HG03025 (cell line): ENCODE results near the gene NECTIN4.

Source experiments
- ATAC-seq: cut with Tn5 transposase; IDR thresholded peaks from one replicate; pipeline ENCODE4 v1.9.1; 2021; ENCODE audit warnings: mild to moderate bottlenecking, moderate library complexity; ENCODE audit not compliant: unreplicated experiment, low FRiP score

Gene NECTIN4

GRCh38 chr1:161113915-161114314 is 24.6 kb upstream of the NECTIN4 start:
- no peak for ATAC-seq

DNA sequence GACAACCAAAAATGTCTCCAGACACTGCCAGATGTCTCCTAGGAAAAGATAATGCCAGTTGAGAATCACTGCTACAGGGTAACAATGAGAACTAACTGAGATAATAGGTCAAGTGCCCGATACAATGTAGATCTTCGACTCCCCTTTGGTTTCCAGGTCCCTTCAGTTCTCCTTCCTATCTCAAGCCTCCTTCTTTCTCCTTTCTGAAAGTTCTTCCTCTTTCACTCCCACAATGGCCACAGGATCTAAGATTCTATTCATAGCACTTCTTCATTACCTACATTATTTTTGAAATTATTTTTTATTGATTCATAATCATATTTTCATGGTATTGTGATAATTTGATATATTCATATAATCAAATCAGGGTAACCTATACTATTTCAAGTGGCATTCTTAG is 22.2 kb upstream of the NECTIN4 start:
- ATAC-seq: no peak

GRCh38 chr1:161111117-161111516 is 21.8 kb upstream of the NECTIN4 start:
- no peak for ATAC-seq

DNA sequence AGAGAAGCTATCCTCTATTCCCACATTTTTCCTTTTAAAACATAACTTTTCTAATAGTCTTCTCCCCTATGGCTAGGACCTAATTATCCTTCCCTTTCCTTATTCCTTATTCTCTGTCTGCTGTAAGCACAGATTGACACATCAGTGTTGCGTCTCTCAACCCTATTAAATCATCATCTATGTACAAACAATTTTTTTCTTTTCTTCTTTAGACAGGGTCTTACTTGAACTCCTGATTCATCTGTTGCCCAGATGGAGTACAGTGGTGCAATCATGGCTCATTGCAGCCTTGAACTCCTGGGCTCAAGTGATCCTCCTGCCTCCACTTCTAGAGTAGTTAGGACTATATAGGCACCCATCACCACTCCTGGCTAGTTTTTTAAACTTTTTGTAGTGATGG is 17.1 kb upstream of the NECTIN4 start:
- no peak for ATAC-seq

GRCh38 chr1:161100556-161100955 is 11.2 kb upstream of the NECTIN4 start:
- no peak for ATAC-seq

GRCh38 chr1:161099090-161099802 is 9.9 kb upstream of the NECTIN4 start:
- ATAC-seq: no peak

GRCh38 chr1:161098210-161099068 is 9.1 kb upstream of the NECTIN4 start, which contains the start of gene KLHDC9:
KLHDC9 (plus strand) TSS chr1:161098361; CDS start chr1:161098536, 175 bp downstream.
- peak; percentile 58 for ATAC-seq

DNA sequence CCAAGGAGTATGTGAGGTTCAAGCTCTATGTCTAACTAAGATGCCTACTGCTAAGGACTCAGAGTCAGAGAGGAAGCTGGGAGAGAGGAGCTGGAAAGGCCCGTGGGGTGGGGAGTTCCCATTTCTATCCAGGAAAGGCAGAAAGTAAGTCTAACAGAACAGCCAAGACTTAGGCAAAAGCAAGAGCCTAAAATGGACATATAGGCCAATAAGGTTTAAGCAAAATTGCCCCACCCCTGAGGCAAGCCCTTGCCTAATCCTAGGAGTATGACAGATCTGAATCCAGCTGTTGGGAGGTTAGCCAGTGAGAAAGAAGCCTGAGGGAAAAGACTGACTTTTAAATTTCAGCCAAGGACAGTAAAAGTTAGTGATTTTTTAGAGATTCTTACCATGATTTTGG is 7.2 kb upstream of the NECTIN4 start:
- ATAC-seq: no peak

- no peak for ATAC-seq
Observed at GRCh38 chr1:161096015-161096414, 6.7 kb upstream of the NECTIN4 start.

- ATAC-seq: no peak
Observed at GRCh38 chr1:161095230-161095629, 5.9 kb upstream of the NECTIN4 start.

DNA sequence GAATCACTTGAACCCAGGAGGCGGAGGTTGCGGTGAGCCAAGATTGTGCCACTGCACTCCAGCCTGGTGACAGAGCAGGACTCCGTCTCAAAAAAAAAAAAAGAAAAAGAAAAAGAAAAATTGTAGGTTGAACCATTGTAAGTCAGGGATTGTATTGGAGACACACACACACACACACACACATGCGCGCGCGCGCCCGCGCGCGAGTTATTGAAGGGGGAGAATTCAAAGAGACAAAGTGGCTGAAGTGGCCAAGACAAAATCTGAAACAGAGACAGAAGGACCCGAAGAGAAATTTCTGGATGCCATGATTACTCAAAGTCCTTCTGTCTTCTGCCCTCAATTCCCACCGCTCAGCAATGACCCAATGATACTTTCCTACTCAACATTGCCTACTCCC is 5.1 kb upstream of the NECTIN4 start:
- ATAC-seq: no peak

DNA sequence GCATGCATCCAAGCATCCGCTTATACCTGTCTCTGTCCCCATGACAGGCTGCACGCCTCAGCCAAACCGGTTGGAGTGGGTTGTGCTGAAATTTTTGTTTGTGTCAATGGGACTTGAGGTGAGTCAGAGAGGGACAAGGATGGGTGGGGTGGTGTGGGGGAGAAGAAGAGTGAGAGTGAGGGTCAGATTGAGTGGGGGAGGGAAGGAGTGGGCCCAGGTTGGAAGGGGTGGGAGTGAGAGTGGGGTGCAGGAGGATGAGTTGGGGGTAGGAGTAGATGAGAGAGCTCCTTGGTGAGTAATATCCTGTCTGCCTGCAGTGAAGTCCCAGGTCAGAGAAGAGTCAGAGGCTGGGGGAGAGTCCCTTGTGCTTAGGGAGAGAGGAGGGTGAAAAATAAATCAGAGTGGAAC is 3.3 kb upstream of the NECTIN4 start:
- ATAC-seq: no peak

DNA sequence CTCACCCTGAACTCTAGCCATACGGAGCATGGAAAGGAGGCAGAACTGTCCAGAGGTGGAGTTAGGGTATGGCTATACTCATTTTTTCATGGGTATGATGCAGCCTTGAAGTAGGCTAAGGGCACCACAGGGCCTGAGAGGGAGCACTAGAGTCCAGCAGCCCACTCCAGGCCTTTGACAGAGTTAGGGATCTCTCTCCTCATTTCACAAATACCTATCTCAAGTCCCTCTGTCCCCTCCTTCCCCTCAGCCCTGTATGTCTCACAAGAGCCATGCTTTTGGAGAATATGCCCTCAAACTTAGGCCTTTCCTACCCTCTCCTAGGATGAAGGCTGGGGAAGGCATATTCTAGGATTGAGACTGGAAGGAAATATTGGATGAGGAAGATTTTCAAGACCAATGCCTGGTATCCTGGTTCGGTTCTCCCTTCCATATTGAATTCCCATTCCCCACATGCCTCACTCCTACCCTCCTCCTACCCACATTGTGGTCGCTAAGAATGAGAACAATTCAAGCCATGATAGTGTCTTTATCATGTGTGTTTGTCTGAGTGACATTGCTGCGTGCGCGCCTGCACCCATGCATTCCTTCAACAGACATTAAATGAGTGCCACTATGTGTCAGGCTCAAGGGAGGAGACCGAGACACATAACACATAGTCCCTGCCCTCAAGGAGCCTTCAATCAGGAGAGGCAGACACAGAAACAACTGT is 2.6 kb upstream of the NECTIN4 start:
- no peak for ATAC-seq

GRCh38 chr1:161091093-161091492 is 1.7 kb upstream of the NECTIN4 start:
- no peak for ATAC-seq

DNA sequence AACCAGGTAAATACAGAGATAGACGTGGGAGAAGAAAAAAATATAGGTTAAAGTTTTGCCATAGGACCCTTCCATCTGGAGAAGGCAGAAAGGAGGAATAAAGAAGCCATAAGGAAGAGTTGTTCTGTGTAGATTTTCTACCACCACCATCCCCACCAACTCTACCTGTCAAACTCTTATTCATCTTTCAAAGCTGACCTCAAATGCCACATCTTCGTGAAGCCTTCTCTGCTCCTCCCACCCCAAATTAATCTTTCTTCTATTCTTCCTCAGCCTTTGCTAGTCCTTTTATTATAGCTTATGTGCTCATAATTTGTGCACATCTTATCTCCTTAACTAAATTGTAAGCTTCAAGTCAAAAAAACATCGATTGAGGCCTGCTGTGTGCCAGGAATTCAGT is 1.3 kb upstream of the NECTIN4 start:
- ATAC-seq: no peak

DNA sequence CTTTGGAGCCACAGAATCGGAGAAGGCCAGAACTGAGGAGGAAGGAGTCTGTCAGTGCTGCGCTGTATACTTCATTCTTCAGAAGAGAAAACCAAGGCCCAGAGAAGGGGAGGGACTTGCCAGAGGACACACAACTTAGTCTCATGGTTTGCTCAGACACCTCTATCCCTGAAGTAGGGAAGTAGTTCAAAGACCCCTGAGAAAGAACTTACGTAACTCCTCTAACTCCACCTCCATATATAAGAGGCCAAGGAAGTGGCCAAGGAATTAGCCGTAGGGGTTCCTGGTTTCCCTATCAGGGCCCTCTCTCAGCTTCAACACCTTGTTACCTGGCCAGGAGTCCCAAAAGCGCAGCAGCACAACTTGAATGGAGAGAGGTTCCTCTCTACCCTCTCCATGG is 580 bp upstream of the NECTIN4 start:
- ATAC-seq: no peak

DNA sequence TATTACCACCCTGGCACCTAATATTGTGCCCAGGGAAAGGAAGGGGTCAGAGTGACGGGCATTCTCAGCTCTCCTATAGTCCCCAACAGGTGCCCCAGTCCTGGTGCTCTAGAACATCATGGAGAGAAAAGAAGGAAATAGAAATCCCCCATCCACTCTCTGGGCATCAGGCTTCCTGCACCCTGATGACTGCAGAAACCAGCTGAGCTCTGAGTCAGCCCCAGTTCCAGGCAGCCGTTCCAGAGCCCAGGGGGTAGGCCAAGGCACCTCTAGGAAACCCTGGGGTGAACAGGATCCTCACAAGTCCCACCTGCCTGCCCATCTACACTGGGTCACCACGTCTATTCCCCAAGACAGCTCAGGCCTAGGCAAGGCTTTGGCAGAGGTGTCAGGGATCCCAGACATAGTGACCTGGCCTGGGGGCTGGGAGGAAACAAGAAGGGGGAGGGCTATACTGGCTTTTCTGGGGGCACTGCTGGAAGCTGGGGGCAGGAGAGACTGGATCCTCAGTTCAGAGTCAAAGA is 709 bp downstream of the NECTIN4 start:
- no peak for ATAC-seq

DNA sequence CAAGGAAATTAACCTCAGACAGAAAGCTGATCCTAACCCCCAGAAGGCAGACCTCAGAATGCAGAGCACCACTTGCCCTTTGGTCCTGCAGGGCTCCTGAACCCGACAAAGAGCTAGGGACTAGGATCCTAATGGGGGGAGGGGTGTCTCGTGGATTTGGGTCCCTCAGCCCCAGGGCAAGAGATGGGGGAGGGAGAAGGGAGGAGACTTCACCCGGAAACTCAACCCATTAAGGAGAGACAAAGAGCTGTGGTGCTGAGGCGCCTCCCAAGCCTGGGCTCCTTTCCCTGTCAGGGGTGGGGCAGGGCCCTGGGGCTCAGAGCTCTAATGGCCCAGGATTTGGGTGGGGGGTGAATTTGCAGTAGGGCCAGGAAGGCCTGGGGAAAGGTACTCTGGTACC is 2.9 kb downstream of the NECTIN4 start:
- no peak for ATAC-seq

GRCh38 chr1:161085165-161085564 is 4.2 kb downstream of the NECTIN4 start:
- ATAC-seq: no peak

DNA sequence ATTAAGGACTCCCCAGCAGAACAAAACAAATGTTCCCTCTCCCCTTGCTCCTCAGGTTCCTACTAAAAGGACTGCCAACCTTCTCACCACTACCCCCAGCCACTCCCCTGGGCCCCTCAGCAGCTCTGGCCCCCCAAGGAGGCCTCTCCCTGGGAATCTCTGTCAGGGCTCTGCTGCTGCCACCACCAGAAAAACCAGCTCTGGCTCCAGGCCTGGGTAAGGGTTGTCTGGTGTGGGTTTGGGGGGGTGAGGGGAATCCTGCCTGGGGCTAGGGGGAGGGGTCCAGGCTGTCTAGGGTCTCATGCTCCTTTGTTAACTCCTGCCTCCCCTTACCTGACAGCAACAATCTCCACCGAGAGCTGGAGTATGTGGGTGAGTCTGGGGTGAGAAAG is 4.8 kb downstream of the NECTIN4 start:
- no peak for ATAC-seq
